ENCODE results near the gene ELP5. TPM values are rescaled to one million over a fixed set of nuclear protein-coding genes. Genes with fewer than 3 reads are reported as not detected.
A peak's percentile ranks its signal among the peaks of the same experiment; 100 is the strongest.

Gene ELP5
- total RNA-seq, 1 donor = 21.7 TPM

DNA sequence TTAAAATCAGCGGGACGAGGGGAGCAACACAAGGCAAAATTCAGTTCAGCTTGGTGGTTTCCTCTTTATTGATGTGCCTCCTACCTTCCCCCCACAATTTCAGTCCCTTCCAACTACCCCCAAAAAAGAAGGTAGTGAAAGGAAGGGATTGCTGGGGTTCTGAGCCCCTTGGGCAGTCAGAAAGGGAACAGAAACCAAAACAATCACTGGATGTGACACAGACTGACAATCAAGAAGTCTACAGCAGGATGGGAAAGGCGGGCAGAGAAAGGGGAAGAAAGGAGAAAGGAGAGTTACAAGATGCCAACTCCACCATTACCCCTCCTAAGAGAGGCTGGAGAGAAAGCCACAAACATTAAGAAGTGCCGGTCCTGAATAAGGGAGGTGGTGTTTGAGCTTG lies 11.6 kb upstream of the ELP5 start:
- H2AFZ ChIP-seq (ENCODE audit: low read length) = no peak overlapping the region
- TF ChIP-seq, protein P1, sequence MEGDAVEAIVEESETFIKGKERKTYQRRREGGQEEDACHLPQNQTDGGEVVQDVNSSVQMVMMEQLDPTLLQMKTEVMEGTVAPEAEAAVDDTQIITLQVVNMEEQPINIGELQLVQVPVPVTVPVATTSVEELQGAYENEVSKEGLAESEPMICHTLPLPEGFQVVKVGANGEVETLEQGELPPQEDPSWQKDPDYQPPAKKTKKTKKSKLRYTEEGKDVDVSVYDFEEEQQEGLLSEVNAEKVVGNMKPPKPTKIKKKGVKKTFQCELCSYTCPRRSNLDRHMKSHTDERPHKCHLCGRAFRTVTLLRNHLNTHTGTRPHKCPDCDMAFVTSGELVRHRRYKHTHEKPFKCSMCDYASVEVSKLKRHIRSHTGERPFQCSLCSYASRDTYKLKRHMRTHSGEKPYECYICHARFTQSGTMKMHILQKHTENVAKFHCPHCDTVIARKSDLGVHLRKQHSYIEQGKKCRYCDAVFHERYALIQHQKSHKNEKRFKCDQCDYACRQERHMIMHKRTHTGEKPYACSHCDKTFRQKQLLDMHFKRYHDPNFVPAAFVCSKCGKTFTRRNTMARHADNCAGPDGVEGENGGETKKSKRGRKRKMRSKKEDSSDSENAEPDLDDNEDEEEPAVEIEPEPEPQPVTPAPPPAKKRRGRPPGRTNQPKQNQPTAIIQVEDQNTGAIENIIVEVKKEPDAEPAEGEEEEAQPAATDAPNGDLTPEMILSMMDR (IDR thresholded peaks at IDR 0.05; ENCODE audit: extremely low read depth, low read depth, low read length) = no peak
- H3K27ac ChIP-seq (ENCODE audit: low read depth, low read length) = peak overlapping the region; percentile 84
- peaks cover 34% of the 10 kb centered on the region for H4K20me1 ChIP-seq (ENCODE audit: insufficient read depth, low read length)
- H3K27me3 ChIP-seq (ENCODE audit: insufficient read depth, low read length) = no peaks in the 10 kb centered on the region
- peaks cover 74% of the 10 kb centered on the region for H3K79me2 ChIP-seq (ENCODE audit: insufficient read depth, low read length)
- H3K4me1 ChIP-seq (ENCODE audit: insufficient read depth, low read length) = peaks cover 39% of the 10 kb centered on the region
- H3K36me3 ChIP-seq (ENCODE audit: insufficient read depth, low read length) = peaks cover 48% of the 10 kb centered on the region
- H3K4me3 ChIP-seq (ENCODE audit: insufficient read depth, low read length) = peak overlapping the region; percentile 86
- no peaks in the 10 kb centered on the region for H3K9me3 ChIP-seq (ENCODE audit: low read depth, low read length)
- no peak for DNase-seq (ENCODE audit: insufficient read length, low spot score, missing footprints)
- peak overlapping the region; percentile 98 for H3K4me2 ChIP-seq (ENCODE audit: insufficient read depth, low read length)

DNA sequence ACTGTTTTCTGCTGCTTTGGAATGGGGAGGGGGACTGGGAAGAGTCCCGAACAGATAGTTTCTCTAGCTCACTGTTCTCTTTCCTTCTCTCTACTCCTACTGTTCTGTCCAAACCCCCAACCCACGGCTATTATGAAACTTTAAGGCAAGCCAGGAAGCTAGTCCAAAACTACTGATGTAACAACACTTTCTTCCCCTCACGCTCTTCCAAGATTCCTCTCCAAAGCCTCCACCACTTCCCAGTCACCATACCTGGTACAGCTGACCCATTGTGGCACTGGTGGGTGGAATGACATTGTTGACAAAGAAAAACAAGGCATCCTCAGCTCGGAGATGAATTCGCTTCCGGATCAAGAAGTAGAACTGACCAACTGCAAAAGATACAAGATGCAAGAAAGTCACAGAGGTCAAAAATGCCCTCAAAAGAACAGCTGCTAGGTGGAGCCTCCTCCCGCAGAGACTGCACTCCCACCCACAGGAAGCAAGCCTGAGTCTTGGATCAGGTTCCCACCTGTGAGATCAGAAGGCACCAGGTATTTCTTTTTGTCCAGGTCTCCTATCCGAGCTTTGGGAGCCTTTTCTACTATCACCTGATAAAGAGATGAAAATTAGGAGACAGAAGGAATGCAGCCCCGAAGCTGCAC lies 10.8 kb upstream of the ELP5 start:
- Histone ChIP-seq H3K36me3 (ENCODE audit: insufficient read depth, low read length) (peaks cover 47% of the 10 kb centered on the region), H3K27ac (ENCODE audit: low read depth, low read length) (peak overlapping the region; percentile 84), H3K79me2 (ENCODE audit: insufficient read depth, low read length) (peaks cover 71% of the 10 kb centered on the region), H3K4me2 (ENCODE audit: insufficient read depth, low read length) (peak overlapping the region; percentile 98), H2AFZ (ENCODE audit: low read length) (no peak overlapping the region), H4K20me1 (ENCODE audit: insufficient read depth, low read length) (peaks cover 27% of the 10 kb centered on the region), H3K27me3 (ENCODE audit: insufficient read depth, low read length) (no peaks in the 10 kb centered on the region), H3K4me1 (ENCODE audit: insufficient read depth, low read length) (peaks cover 33% of the 10 kb centered on the region), H3K9me3 (ENCODE audit: low read depth, low read length) (no peaks in the 10 kb centered on the region), H3K4me3 (ENCODE audit: insufficient read depth, low read length) (peak overlapping the region; percentile 86)
- TF ChIP-seq, protein P1 (IDR thresholded peaks at IDR 0.05; ENCODE audit: extremely low read depth, low read depth, low read length) = no peak
- DNase-seq (ENCODE audit: insufficient read length, low spot score, missing footprints) = peak; percentile 68

GRCh38 chr17:7241783-7242716 lies 10.0 kb upstream of the ELP5 start, which contains the start of gene GABARAP:
TSS of gene GABARAP (minus strand) at chr17:7242449. CDS start at chr17:7242330, 119 bp downstream.
- TF ChIP-seq, protein P1 (IDR thresholded peaks at IDR 0.05; ENCODE audit: extremely low read depth, low read depth, low read length) = no peak
- Histone ChIP-seq H2AFZ (ENCODE audit: low read length) (peak within 1 kb of the TSS; percentile 93), H3K27ac (ENCODE audit: low read depth, low read length) (peak within 1 kb of the TSS; percentile 84), H3K36me3 (ENCODE audit: insufficient read depth, low read length) (peaks cover 47% of the 10 kb centered on the region), H3K4me2 (ENCODE audit: insufficient read depth, low read length) (peak within 1 kb of the TSS; percentile 98), H4K20me1 (ENCODE audit: insufficient read depth, low read length) (peaks cover 20% of the 10 kb centered on the region), H3K4me3 (ENCODE audit: insufficient read depth, low read length) (peak within 1 kb of the TSS; percentile 86), H3K4me1 (ENCODE audit: insufficient read depth, low read length) (peaks cover 31% of the 10 kb centered on the region), H3K79me2 (ENCODE audit: insufficient read depth, low read length) (peaks cover 71% of the 10 kb centered on the region), H3K27me3 (ENCODE audit: insufficient read depth, low read length) (no peaks in the 10 kb centered on the region), H3K9me3 (ENCODE audit: low read depth, low read length) (no peaks in the 10 kb centered on the region)
- peak; percentile 96 for DNase-seq (ENCODE audit: insufficient read length, low spot score, missing footprints)

All from osteoblast (primary cell).